ENCODE measurements around the gene CPNE2. TPM values are rescaled to one million over a fixed set of nuclear protein-coding genes. Genes with fewer than 3 reads are reported as not detected.

The CPNE2 gene
- total RNA-seq, result 16.3 and 17.6 TPM in 2 replicates

GRCh38 chr16:57091975-57092785 is at the start of gene CPNE2:
Gene CPNE2 (plus strand): TSS chr16:57092583. CDS start chr16:57110743, 18,160 bp downstream.

DNA sequence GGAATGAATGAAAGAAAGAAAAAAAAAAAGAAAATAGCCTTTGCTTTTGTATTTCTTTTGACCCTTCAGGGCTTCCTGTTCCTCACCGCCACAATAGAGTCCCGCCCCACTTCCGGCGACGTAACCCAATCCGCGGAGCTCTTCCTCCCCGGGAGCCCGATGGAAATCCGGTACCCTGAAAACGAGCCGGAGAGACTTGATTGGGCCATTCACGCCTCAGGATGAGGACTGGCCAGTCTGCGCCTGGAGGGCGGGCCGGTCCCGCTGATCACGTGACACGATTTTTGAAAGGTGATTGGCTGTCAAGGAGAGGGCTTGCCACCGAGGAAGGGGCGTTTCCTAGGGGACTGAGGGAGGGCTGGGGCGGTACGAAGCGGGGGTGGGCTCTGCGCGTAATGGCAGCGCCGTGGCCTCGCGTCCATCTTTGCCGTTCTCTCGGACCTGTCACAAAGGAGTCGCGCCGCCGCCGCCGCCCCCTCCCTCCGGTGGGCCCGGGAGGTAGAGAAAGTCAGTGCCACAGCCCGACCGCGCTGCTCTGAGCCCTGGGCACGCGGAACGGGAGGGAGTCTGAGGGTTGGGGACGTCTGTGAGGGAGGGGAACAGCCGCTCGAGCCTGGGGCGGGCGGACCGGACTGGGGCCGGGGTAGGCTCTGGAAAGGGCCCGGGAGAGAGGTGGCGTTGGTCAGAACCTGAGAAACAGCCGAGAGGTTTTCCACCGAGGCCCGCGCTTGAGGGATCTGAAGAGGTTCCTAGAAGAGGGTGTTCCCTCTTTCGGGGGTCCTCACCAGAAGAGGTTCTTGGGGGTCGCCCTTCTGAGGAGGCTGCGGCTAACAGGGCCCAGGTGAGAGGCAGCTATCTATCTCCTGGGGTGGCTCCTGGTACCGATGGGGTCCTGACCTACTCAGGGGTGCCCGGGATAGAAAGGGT is 93.8 kb downstream of the CPNE2 start, which contains the start of the genes PSME3IP1 and RSPRY1:
Gene PSME3IP1 (minus strand): TSS at position 95 of the 927 bp plus-strand sequence. CDS start 12,185 bp downstream, outside the sequence.
Gene RSPRY1 (plus strand): TSS at position 385 of the 927 bp plus-strand sequence. CDS start 18,330 bp downstream, outside the sequence.

Other genes starting within 250 kb of the CPNE2 start
- not detected in 2 replicates for gene SLC12A3, start 227.4 kb upstream of the CPNE2 start, total RNA-seq
- gene HERPUD1, start 160.4 kb upstream of the CPNE2 start, total RNA-seq, result 133 and 180 TPM in 2 replicates
- gene CETP, start 130.6 kb upstream of the CPNE2 start, total RNA-seq, result not detected in 2 replicates
- gene NLRC5, start 103.0 kb upstream of the CPNE2 start, total RNA-seq, result 13.0 and 13.5 TPM in 2 replicates
- 48.1 and 75.9 TPM in 2 replicates for gene PSME3IP1, start 93.5 kb downstream of the CPNE2 start, total RNA-seq
- gene RSPRY1, start 93.7 kb downstream of the CPNE2 start, total RNA-seq, result 35.4 and 36.6 TPM in 2 replicates
- 109 and 130 TPM in 2 replicates for gene ARL2BP, start 152.7 kb downstream of the CPNE2 start, total RNA-seq
- not detected in 2 replicates for gene PLLP, start 192.1 kb downstream of the CPNE2 start, total RNA-seq

Measured in myometrial cell (primary cell).